Measurements from ENCODE around the gene OGFRL1.

The OGFRL1 gene

GRCh38 chr6:71287926-71288227, 734 bp upstream of the OGFRL1 start:
- TF ChIP-seq CTCF (conservative IDR thresholded peaks at IDR 0.05) = no peak
- peak overlapping the region; percentile 77 for H3K27ac ChIP-seq

- TF ChIP-seq CTCF (conservative IDR thresholded peaks at IDR 0.05) = no peak
- peak overlapping the region; percentile 77 for H3K27ac ChIP-seq
These were observed 609 bp downstream of the OGFRL1 start for GRCh38 chr6:71289039-71289801.

- no peak for TF ChIP-seq CTCF (conservative IDR thresholded peaks at IDR 0.05)
- H3K27ac ChIP-seq = no peak overlapping the region
These were observed 1.2 kb downstream of the OGFRL1 start for GRCh38 chr6:71289802-71290175.

GRCh38 chr6:71290611-71291010, 2.0 kb downstream of the OGFRL1 start:
- no peak for TF ChIP-seq CTCF (conservative IDR thresholded peaks at IDR 0.05)
- no peak overlapping the region for H3K27ac ChIP-seq

- H3K27ac ChIP-seq = no peak overlapping the region
- no peak for TF ChIP-seq CTCF (conservative IDR thresholded peaks at IDR 0.05)
These were observed 3.4 kb downstream of the OGFRL1 start for GRCh38 chr6:71292001-71292400.

- no peak overlapping the region for H3K27ac ChIP-seq
- TF ChIP-seq CTCF (conservative IDR thresholded peaks at IDR 0.05) = no peak
These were observed 5.5 kb downstream of the OGFRL1 start for GRCh38 chr6:71294121-71294523.

GRCh38 chr6:71298459-71298858, 9.8 kb downstream of the OGFRL1 start:
- TF ChIP-seq CTCF (conservative IDR thresholded peaks at IDR 0.05) = no peak
- no peak overlapping the region for H3K27ac ChIP-seq

Data from VCaP (cell line).